Stimulated activated CD4-positive, alpha-beta T cell treated with anti-CD3 and anti-CD28 coated beads, Interleukin-12 subunit alpha, Interleukin-12 subunit beta, amount 100 ng/mL, for 24 hours (primary cell): ENCODE data around the gene PER1.
"Not testable (repeated sequence)": the region's sequence is repeated elsewhere in the genome, so short reads cannot be mapped to it uniquely, and the experiment has no call there.

ENCODE experiments used
- DNase-seq, 2 experiments: peaks; one replicate each; pipeline ENCODE4 v3.0.0-alpha.2; 2020; ENCODE audit warnings: low read depth in 2 of 2

The PER1 gene

DNA sequence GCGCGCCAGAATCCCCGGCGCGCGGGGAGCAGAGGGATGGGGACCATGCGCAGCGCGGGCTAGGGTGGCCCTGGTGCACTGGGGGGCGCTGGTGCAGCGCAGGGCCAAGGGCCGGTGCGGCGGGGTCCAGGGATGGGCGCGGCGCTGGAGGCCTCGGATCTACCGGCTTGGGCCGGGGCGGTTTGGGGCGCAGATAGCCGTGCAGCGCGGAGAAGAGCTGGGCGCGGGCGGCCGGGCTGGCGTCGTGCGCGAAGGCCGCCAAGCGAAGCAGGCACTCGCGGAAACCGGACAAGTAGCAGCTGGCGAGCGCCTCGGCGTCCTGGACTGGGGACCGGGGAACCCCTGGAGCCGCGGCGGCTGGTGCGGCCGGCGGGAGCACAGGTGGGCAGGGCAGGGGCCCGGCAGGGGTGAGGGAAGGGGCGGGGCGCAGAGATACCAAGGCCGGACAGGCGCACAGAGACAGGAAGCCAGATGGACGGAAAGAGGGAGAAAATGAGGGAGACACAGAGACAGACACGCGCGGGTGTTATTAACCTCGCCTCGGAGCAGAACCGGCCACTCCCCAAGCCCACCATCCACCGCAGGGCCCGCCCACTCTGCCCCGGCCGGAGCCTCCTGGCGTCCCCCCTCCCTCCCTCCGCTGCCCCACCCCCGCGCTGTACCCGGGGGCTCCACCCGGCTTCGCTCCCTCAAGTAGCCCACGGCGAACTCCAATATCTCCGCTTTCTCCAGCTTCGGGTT, 30.4 kb downstream of the PER1 start:
- no peak for DNase-seq

DNA sequence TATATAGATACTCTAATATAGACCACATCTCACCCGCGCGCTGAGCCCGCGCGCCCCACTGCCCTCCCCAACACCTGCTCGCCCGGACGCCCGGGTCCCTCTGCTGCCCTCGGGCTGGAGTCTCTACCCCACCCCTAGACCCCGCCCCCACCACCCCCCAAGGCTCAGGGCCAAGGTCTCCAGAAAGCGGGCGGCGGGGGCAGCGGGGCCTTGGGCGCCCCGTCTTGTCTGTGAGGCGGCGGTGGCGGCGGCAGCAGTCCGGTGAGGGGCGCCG, 30.9 kb downstream of the PER1 start:
- DNase-seq: no peak

DNA sequence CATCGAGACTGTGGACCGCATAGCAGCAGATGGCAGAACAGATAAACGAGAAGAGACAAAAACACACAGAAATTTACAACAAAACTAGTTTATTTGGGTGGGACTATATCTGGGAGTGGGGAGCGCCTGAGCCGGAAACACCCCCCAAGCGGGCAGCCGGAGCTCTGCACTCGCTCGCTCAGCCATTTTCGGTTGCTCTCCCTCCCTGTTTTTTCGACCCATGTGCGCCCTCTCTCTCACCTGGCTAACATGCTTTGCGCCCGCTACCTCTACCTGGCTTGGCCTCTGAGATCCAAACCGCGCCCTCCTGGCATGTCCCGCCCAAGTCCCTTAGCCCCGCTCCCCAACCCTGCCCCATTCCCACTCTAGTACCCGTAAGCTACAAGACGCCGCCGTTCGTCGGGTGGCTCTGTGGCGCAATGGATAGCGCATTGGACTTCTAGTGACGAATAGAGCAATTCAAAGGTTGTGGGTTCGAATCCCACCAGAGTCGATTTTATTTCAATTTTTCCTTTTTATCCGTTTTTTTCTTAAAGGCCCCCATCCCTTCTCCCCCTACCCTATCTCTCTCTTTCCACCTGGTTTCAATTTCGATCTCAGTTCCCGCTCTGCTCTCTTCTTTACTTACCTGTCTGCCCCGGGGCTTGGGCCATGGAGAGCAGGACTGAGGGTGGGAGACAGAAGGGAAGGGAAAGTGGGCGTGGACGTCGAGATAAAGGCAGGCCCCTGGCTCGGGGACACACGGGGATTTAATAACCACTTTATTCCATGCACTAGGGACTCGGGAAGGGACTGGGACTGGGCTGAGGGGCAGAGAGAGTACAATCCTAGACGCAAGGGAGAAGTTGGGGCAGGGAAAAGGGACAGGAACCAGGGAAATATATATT, 31.4 kb downstream of the PER1 start:
- DNase-seq: peak; percentile 78 to 84

DNA sequence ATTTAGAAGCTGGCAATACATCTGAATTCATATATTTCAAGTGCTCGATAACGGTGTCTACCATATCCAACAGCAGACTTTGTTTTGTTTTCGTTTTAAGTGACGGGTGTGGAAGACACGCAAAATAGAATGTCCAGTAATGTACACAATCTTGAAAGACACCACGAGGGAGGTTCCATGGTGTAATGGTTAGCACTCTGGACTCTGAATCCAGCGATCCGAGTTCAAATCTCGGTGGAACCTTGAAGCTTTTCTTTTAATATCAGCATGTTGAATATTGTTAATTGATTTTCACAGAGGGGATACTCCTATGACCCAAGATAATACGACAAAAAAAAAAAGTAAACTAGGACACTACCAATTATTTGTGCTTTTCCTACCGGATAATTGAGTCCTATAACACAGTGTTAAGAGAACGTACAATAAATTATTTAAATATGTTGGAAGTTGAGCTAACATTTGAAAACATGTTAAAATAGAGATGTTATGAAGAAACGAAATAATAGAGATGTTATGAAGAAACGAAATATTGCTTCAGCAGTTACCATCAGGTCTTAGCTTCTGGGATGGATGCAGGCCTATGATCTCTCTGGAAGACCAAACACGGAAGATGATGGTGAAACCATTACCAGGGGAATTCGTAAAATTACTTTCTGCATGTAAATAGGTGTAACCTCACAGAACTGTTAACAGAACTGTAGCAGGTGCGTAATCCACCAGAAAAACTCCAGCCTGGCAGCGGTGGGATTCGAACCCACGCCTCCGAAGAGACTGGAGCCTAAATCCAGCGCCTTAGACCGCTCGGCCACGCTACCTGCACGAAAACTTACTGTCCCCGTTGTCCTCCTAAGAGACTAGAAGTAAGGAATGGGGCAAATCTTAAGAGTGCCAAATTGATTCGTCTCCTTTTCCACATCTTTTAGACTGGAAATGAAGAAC, 32.4 kb downstream of the PER1 start:
- peak; percentile 91 to 94 for DNase-seq

DNA sequence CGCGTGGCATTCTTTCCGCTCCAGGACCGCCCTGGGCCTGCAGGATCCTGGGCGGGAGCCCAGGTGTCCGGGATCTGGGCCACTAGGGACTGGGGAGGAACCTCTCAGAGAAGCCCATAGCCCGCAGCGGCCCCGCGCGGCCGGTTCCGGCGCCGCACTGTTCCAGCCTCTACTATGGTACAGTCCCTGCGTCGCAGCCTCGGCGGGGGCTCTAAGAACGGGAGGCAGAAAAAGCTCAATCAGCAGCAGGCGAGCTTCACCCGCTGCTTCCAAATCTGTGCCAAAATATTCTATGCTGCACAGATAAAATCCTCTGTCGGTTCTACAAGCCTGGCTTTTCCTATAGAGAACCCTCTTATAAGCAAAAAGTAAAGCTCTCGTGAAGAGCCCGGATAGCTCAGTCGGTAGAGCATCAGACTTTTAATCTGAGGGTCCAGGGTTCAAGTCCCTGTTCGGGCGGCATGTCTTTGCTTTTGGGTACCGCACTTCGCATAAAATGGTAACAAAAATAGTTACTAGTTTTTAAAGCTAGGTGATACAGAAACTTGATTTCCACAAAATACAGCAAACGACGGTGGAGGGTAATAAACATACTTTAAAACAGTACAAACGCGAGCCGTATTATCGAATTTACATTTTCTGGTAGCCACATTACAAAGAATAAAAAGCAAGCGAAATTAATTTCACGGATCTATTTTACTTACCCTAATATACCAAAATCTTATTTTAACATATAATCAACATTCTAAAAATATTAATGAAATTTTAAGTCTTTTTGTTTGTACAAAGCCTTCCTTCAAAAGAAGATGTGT, 33.2 kb downstream of the PER1 start:
- DNase-seq: peak; percentile 77 to 84

DNA sequence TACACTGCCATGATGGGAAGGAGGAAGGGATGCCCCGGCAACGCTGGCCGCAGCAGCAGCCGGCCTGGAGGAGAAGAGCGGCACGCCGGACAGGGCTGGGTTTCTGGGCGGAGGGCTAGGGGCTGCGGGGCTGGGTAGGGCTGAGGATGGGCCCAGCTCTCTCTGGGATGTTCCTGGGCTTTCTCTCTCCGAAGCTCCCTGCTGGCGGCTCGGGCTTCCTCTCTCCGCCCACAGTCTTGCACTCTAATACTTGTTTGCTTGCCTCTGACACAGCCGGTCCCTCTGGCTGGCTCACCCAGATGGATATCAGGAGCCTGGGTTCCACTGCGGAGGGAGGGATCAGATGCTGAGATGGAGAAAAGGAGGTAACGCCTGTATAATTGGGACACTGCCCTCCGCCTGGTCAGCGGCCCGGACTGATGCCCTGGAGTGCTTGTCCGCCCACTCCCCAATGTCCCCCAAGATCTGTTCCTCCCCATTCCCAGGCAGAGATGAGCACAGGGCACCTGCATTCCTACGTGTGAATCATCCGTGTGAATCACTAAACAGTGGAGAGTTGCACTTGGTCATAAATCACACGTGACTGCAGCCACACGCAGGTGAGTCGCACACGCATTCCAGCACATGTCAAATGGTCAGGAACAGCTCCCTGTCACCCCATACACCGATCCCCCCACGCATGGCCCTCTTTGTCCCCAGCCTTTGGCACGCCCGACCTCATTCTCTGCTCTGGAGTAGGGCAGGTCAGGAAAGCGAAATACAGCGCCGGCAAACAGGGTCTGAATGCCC, 34.0 kb downstream of the PER1 start, which contains the start of gene ALOXE3:
Gene ALOXE3 (minus strand): TSS at position 535 of the 789 bp plus-strand sequence. CDS start 524 bp downstream, at position 11.
- no peak for DNase-seq

DNA sequence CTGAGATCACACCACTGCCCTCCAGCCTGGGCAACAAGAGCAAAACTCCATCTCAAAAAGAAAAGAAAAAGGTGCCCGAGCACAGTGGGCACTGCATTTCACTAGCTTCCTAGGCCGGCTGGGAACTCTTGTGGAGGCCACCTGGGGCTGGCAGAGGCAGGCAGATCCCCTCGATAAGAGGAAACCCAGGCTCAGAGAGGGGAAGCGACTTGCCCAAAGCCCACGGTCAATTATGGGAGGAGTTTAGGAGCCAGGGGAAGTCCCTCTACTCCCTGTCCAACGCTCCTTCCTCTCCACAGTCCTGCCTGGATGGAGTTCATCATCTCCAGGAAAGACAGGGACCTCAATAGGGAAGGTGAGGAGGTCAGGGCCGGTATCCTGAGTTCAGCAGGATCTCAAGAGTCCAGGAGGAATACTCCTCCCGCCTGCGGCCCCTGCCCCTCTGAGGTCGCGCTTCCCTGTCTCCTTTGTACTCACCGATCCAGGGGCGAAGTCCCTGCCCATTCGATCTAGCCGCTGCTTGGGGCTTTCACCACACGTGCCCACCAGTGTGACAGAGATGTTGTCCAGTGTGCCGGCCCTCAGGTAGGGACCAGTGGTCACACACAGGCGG, 34.7 kb downstream of the PER1 start:
- no peak for DNase-seq

DNA sequence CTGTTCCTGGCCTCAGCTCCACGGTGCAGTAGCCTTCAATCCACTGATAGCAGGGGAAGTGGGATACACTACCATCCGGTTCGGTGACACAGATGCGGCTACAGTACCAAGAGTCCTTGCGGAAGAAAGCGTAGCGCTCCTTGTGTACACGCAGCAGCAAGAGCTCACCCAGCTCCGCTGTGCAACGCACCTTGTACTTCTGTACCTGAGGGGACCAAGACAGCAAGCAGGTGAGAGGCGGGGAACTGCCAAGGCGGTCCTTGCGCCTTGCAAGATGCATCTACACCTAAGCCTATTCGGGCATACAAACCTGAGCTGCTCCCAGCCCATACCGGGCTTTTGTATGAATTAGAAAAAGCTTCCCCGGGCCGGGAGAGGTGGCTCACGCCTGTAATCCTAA, 35.4 kb downstream of the PER1 start:
- no peak for DNase-seq

DNA sequence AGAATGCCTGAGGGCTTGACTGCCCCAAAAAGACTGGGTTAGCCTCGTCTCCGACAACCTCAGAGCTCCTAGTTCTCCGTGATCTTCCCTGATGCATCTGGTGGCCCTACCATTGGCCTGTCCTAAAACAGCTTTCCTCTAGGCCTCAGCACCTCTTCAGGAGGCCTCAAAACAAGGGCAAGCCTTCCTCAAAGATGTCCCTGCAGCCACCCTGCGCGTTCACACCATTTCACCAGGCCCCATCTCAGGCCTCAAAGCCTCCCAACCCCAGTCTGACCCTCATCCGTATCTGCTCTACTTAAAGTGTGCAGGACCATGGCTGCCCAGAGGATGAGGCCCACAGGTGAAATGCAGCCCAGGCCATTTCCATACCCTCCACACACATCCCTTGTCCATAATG, 41.3 kb downstream of the PER1 start:
- no peak for DNase-seq

DNA sequence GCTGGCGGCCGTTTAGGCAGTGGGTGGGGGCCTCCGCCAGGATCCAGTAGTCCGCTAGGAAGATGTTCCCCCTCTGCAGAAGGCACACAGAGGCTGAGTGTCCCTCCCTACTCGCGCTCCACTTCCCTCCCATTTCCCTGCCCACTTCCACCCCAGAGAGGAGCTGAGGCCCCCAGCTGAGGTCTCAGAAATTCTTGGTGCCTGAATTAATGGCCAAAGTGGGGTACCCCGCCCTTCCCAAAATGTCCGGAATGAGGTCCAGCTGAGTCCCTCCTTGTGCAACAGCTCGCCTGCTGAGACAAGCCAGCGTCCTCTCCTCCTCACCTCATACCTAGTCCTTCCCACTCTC, 41.8 kb downstream of the PER1 start:
- DNase-seq: no peak

DNA sequence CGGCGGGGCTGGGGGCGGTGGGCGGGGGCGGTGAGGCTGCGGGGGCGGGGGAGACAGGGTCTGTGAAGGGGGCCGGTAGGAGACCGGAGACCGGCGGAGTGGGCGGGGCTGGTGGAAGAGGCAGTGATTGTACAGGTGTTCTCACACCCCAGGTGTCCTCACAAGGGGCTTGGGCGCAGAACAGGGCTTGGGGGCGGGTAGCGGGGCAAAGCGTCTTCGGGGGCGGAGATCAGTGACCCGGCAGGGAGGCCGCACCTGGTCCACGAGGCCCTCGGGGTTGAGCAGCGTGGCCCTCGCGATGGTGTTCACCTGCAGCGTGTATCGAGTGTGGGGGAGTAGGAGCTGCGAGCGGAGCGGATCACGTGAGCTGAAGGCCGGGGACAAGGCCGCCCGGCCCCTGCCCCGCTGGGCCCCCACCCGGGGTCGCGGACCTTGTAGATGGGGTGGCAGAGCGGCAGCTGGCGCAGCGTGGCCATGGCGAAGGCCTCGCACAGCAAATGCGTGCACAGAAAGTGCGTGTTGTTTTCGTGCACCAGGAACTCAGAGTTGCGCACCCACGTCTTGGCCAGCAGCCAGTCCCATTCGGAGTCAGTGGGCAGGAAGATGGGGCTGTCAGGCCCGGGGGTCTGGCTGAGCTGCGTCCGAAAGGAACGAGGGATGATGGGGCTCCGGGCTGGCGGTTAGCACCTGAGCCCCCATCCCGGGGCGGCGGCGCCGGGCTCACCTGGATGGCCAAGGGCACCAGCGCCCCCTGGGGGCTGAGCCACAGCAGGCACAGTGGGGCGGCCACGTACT, 42.3 kb downstream of the PER1 start:
- DNase-seq: peak in 1 of 2 experiments; percentile 76

DNA sequence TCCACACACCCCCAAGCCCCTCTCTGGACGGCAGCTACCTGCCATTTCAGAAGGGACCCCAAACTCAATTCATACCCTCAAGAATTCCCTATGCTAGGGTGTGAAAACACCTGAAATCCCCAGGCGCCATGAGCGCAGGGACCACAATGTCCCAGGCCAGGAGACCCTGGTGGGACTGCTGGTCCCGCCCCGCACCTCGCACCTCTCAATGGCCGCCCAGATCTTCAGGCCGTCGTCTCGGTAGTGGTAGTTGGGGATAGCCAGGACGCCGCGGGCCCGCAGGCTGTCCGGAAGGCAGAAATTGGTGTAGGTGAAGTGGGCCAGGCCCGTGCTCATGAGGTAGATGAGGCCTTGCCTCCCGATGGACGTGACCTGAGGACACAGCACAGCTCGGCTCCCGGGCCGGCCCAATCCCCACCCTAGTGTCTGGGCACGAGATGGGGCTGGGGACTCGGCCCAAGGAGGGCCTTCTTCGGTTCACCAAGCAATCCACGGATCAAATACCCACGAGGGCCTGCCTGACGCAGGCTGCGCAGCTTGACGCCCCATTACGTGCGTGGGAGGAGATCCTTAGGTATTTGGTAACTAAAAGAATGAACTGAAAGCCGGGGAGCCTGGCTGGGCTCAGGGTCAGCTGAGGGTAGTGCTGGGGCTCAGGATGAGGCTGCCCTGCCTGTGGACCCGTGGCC, 43.1 kb downstream of the PER1 start:
- DNase-seq: no peak

DNA sequence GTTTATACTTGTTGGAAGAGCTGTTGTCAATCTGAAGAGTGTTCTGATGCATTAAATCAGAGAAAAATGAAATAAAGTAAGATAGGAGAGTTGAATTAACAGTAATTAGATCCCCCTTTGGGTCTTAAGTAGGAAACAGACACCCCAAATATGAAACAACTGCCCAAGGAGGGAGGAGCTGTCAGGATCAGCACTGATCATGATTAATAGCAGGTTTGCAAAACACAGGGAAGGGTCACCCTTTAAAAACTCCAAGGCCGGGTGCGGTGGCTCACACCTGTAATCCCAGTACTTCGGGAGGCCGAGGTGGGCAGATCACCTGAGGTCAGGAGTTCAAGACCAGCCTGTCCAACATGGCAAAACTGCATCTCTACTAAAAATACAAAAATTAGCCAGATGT, 45.2 kb downstream of the PER1 start:
- DNase-seq: not testable (repeated sequence)

DNA sequence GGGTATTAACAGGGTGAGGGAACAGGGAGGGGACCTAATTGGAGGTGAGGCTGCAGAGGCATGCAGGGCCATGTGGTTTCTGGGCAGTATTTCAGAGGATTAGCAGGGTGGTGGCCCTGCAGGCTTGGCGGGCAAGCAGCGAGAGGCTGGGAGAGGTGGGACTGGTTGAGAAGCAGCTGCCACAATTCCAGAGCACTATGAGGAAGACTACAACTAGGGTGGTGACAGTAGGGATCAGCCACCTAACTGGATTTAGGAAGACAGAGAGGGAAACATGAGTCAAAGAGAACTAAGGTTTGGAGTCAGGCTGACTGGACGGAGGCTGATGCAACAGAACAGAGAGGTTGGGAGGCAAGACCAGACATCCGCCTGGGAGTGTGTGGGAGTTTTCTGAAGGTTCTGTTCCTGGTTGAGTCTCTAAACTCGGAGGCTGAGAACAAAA, 46.2 kb downstream of the PER1 start:
- DNase-seq: no peak

DNA sequence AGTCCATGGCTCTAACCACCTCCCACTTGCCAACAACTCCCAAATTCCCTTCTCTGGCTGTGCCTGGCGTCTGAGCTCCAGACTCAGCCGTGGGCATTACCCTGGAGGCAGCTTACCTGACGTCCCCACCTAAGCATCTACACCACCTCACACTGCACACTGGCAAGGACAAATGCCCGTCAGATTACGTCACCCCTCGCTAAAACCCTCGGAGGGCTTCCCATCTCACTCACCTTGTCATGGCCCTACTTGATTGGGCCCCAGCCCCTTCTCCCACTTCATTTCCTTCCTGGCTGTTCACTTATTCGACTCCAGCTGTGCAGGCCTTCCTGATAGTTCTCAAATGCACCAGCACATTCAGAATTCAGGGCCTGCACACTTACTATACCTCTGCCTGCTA, 47.3 kb downstream of the PER1 start:
- no peak for DNase-seq

DNA sequence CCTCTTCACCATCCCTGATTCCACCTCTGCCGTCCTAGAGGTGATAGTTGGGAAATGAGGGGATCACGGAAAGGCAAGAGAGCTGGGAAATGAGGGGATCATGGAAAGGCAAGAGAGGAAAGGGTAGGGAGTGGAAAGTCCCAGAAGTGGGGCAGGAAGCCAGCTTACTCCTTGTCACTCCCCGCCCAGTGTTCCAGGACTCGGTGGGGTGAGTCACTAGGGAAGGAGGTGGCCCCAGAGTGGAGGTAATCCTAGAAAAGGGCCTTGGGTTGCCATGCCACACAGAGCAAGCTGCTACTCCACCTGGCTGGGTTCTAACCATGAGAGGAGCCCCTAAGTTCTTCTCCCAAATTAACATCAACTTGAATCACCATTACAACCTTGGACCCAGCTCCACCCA, 48.7 kb downstream of the PER1 start:
- DNase-seq: no peak

DNA sequence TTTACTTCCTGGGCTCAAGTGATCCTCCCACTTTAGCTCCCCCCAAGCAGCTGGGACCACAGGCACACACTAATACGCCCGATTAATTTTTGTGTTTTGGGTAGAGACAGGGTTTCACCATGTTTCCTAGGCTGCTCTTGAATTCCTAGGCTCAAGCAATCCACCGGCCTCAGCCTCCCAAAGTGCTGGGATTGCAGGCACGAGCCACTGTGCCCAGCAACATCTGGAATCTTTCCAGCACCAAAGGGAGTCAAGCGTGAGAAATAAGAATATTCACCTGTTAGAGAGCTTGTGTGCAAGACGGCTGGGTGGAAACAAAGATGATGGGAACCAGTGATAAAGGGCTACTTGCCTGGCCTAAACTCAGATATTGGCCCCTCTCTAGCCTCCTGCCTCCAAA, 50.5 kb downstream of the PER1 start:
- DNase-seq: no peak

DNA sequence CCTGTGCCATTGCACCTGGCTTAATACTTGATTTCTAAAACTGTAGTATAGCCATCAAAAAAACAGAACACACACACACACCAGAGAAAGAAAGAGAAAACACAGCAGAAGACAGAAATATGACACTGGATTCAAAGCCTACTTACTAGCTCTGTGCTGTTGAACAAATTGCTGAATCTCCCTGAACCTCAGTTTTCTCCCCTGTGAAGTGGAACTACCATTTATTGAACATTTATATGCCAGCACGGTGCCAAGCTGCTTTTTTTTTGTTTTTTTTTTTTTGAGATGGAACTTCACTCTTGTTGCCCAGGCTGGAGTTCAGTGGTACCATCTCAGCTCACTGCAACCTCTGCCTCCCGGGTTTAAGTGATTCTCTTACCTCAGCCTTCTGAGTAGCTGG, 51.4 kb downstream of the PER1 start:
- no peak for DNase-seq

DNA sequence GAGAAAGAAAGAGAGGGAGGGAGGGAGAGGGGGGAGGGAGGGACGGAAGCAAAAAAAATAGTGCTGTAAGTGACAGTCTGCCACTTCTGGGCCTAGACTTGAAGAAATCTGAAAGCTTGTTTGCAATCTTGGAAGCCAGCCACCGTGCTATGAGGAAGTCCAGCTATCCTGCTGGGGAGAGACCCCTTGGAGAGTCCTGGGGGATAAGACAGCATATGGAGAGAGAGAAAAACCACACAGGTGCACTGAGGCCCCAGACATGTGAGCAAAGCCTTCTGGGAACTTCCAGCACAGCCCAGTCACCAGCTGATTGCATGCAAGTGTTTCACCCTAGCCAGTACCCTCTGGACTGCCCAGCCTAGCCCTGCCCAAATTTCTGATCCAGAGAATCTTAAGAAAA, 52.1 kb downstream of the PER1 start:
- DNase-seq: no peak
